HG03097 (cell line): ENCODE results near the gene METTL21A.
"Not testable (repeated sequence)": the region's sequence is repeated elsewhere in the genome, so short reads cannot be mapped to it uniquely, and the experiment has no call there.

Experiments used
- ATAC-seq: cut with Tn5 transposase; IDR thresholded peaks from one replicate; pipeline ENCODE4 v1.9.1; 2021; ENCODE audit not compliant: unreplicated experiment, low FRiP score

The METTL21A gene

DNA sequence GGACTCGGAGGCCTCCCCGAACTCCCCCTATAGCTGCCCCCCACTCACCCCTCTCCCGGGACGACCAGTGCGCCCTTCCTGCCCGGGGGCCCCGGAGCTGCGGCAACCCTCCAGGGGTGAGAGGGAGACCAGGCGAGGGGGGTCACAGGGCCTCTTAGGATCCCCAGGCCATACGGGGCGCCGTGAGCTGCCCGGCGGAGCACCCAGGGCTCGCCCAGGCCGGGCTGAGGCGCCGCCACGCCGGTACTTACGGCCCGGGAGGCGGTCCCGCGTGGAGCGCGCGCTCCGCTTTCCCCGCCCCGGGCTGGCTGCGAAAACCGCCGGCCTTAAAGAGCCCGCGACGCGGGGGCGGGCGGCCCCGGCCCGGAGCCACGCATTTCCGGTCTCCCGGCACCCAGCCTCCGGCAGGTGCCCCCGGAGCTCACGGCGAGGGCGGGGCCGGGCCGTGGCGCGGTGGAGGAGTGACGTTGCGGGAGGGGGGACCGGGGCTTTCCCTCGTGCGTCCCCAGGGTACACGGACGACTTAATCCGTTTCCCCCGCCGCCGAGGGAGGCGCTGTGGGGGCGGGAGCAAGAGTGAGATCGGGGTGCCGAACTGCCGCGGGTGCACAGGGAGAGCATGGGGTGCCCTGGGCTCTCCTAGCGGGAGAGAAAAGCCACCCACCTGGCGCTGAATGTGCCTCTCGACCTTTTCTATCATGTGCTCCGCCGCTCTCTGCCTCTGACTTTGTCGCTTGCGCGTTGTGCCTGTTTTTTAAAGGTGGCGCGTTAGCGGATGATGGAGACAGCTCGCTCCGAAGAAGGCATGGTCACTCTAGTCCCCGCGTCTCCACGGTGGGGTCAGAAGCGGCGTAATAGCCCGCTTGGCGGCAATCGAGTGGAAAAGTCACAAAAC, at the start of gene METTL21A:
METTL21A (minus strand) TSS at position 381 of the 894 bp plus-strand sequence. CDS start 1,019 bp downstream, outside the sequence.
- ATAC-seq = peak; percentile 61

- no peak for ATAC-seq
Observed at GRCh38 chr2:207674826-207675225, 49.6 kb upstream of the METTL21A start.

- no peak for ATAC-seq
Observed at GRCh38 chr2:207674266-207674774, 49.1 kb upstream of the METTL21A start.

DNA sequence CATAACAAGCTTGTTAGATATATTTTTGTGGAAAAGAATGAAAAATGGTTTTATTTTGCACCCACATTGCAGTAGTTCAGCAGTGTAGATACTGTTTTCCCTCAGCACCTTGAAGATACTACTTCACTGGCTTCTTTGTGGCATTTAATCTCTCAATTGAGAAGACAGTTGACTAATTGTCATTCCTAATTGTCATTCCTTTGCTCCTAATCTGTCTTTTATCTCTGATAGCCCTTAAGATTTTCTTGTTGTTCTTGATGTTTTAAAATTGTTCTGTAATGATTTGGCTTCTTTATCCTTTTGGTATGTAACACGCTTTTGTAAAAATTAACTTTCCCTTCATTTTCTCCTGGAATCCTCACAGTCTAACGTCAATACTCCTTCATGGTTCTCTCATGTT, 48.2 kb upstream of the METTL21A start:
- no peak for ATAC-seq

GRCh38 chr2:207670887-207671286, 45.7 kb upstream of the METTL21A start:
- ATAC-seq = no peak

GRCh38 chr2:207663870-207664545, 38.8 kb upstream of the METTL21A start:
- no peak for ATAC-seq

- ATAC-seq = peak; percentile 94
Observed at GRCh38 chr2:207662203-207662602, 37.0 kb upstream of the METTL21A start.

DNA sequence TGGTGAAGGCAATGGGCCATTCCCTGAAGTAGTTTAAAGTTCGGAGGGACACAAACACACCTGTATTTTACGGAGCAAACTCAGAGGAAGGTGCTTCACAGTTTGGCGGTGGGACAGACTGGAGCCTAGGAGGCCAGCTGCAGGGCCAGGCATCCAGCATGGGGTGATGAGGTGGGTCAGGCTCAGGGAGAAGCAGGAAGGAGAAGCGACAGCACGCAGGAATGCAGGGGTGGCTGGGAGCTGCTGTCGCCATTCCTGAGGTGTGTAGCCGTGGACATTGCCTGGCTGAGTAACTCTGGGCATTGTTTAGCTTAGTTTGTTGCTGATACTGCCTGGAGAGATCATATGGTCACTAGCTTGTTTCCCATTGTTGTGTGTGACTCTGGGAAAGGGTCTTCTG, 35.8 kb upstream of the METTL21A start:
- no peak for ATAC-seq

GRCh38 chr2:207658156-207658555, 33.0 kb upstream of the METTL21A start:
- ATAC-seq = no peak

DNA sequence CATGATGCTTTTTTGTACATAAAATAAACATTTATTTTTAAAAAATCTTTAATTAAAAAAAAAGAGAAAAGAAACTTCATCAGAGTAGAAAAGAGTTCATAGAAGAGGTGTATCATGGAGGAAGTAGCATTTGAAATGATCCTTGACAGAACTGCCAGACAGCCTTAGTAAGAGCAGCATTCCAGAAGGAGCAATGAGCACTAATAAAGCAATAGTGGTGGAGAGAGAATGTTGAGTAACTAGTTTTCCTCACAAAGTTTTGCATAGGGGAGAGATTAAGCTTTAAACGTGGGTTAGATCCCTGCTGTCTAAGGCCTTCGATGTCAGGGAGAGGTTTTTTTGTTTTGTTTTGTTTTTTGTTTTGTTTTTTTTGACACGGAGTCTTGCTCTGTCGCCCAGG, 29.8 kb upstream of the METTL21A start:
- no peak for ATAC-seq

DNA sequence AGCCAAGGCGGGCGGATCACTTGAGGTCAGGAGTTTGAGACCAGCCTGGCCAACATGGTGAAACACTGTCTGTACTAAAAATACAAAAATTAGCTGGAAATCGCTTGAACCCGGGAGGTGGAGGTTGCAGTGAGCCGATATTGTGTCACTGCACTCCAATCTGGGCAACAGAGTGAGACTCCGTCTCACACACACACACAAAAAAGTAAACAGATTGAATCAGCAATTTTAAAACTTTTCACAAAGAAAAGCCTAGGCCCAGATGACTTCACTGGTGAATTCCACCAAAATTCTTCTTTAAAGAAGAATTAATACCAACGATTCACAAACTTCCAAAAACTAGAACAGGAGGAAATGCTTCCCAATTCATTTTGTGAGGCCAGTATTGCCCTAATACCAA, 21.4 kb upstream of the METTL21A start:
- not testable (repeated sequence) for ATAC-seq

DNA sequence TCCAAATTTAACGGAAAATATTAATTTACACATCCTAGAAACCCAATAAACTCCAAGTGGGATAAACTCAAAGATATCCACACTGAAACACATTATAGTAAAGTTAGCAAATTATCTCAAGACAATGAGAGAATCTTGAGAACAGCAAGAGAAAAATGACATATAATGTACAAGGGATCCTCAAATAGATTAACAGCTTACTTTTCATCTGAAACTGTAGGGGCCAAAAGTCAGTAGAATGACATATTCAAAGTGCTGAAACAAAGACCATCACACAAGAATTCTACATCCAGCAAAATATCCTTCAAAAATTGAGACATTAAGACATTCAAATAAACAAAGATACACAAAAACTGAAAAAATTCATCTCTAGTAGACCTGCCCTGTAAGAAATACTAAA, 18.7 kb upstream of the METTL21A start:
- no peak for ATAC-seq

DNA sequence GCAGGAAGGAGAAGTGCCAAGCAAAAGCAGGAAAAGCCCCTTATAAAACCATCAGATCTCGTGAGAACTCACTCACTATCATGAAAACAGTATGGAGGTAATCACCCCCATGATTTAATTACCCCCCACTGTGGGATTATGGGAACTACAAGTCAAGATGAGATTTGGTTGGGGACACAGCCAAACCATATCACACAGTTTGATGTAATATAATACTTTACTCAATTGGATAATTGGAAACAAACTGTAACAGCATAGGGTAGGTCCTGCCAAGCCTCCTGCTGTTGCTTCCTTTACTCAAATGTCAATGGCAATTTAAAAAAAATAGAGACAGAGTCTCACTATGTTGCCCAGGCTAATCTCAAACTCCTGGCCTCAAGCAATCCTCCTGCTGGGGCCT, 15.5 kb upstream of the METTL21A start:
- no peak for ATAC-seq

DNA sequence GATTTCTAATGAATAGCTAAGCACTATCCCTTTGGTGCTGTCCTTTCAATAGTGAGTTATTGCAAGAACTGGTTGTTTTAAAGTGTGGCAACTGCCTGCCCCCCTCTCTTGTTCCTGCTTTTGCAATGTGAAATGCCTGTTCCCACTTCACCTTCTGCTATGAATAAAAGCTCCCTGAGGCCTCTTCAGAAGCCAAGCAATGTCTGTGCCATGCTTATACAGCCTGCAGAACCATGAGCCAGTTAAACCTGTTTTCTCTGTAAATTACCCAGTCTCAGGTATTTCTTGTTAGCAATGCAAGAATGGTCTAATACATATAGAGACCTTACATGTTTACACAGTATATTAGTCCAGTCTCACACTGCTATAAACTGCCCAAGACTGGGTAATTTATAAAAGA, 15.0 kb upstream of the METTL21A start:
- ATAC-seq = no peak

- not testable (repeated sequence) for ATAC-seq
Observed at GRCh38 chr2:207639288-207639687, 14.1 kb upstream of the METTL21A start.

GRCh38 chr2:207635468-207636200, 10.4 kb upstream of the METTL21A start:
- no peak for ATAC-seq

- ATAC-seq = no peak
Observed at GRCh38 chr2:207633686-207634085, 8.5 kb upstream of the METTL21A start.

DNA sequence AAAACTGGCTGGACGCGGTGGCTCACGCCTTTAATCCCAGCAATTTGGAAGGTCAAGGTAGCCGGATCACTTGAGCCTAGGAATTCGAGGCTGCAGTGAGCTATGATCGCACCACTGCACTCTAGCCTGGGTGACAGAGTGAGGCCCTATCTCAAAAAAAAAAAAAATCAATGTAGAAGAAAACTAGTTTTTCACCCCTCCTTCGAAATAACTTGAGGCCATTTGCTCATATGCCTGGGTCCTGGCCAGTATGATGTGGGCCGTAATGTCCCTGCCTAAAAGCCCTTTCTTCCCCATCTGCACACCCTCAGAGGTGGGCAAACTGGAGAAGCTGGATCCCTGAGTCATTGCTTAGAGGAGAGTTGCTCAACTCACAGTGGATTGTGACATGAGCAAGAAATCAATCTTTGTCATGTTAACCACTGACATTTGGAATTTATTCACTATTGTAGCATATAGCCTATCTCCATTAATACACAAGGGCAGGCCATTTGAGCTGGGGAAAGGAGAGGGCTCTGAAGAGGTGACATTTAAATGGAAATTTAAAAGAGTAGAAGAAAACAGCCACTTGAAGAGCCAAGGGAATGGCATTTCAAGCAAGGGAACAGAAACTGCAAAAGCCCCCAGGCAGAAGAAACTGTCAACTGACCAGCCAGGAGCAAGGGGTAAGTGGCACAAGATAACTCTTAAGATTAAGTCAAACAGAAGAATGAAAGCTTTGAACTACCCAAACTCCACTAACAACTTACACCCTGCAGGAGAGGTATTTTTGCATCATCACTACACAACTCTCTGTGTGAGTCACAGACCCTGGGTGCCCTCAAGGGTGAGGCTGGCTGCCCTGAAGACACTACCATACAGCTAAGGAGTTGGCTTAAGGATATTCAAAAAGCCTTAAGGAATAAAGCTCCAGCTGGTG, 7.6 kb upstream of the METTL21A start:
- no peak for ATAC-seq

- no peak for ATAC-seq
Observed at GRCh38 chr2:207630491-207630890, 5.3 kb upstream of the METTL21A start.

DNA sequence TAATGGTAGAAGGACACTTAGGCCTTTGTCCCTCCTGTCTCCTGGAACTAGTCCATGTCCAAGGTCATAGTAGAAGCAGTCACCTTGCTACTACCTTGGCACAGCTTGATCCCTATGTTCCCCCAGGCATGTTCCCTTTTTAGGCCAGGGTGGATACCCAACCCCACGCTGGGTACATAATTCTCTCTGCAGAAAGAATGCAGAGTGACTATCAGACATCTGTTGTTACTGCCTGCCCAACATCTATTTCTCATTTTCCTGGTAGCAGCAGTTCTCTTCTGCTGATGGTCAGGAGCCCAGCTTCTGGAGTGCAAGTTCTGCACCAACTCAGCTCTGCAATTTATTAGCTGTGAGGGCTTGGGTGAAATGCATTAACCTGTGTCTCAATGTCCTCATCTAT, 4.4 kb upstream of the METTL21A start:
- ATAC-seq = no peak
